ENCODE data around the gene IRAG1. TPM values are rescaled to one million over a fixed set of nuclear protein-coding genes. Genes with fewer than 3 reads are reported as not detected.

The IRAG1 gene
- total RNA-seq, 2 experiments from 2014 or later, result not detected

GRCh38 chr11:10655943-10656576 is 37.5 kb downstream of the IRAG1 start:
- no peak for DNase-seq (ENCODE audit: low spot score)
- Histone ChIP-seq H3K9me3 (ENCODE audit: low read length) (no peaks in the 10 kb centered on the region), H3K4me1 (ENCODE audit: insufficient read depth, low read length, poor library complexity, severe bottlenecking) (no peaks in the 10 kb centered on the region), H3K4me2 (ENCODE audit: low read length) (no peak overlapping the region), H3K4me3 (ENCODE audit: low read depth, low read length, poor library complexity, severe bottlenecking) (no peak overlapping the region), H4K20me1 (ENCODE audit: insufficient read depth, low read length) (no peaks in the 10 kb centered on the region), H3K79me2 (ENCODE audit: insufficient read depth, low read depth, low read length) (no peaks in the 10 kb centered on the region), H2AFZ (ENCODE audit: low read length) (no peak overlapping the region; the same call in 1 of the 2 replicates), H3K9me2 (ENCODE audit: insufficient read depth, low read length) (no peaks in the 10 kb centered on the region), H3K36me3 (ENCODE audit: insufficient read depth, low read length) (no peaks in the 10 kb centered on the region), H3K27ac (ENCODE audit: low read depth, low read length, poor library complexity, severe bottlenecking) (no peak overlapping the region)
- CTCF ChIA-PET (ENCODE audit: unreplicated experiment), result no interaction called here
- BruUV-seq (replicated peaks), result no TSS peak
- TF ChIP-seq, protein P1, sequence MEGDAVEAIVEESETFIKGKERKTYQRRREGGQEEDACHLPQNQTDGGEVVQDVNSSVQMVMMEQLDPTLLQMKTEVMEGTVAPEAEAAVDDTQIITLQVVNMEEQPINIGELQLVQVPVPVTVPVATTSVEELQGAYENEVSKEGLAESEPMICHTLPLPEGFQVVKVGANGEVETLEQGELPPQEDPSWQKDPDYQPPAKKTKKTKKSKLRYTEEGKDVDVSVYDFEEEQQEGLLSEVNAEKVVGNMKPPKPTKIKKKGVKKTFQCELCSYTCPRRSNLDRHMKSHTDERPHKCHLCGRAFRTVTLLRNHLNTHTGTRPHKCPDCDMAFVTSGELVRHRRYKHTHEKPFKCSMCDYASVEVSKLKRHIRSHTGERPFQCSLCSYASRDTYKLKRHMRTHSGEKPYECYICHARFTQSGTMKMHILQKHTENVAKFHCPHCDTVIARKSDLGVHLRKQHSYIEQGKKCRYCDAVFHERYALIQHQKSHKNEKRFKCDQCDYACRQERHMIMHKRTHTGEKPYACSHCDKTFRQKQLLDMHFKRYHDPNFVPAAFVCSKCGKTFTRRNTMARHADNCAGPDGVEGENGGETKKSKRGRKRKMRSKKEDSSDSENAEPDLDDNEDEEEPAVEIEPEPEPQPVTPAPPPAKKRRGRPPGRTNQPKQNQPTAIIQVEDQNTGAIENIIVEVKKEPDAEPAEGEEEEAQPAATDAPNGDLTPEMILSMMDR (conservative IDR thresholded peaks at IDR 0.05; ENCODE audit: low read length), result no peak
- no peak for TF ChIP-seq EZH2phosphoT487 (IDR thresholded peaks at IDR 0.05; ENCODE audit: borderline replicate concordance, low read depth, low read length)
- intact Hi-C loops (cut with micrococcal nuclease; ENCODE audit: unreplicated experiment), result no loop called here
- POLR2A ChIA-PET, result interaction anchor here (0.8 to 0.9 kb wide), 2 partner anchors 9 to 12 kb away, joined by 4 read pairs; no protein-coding TSS in a partner anchor

DNA sequence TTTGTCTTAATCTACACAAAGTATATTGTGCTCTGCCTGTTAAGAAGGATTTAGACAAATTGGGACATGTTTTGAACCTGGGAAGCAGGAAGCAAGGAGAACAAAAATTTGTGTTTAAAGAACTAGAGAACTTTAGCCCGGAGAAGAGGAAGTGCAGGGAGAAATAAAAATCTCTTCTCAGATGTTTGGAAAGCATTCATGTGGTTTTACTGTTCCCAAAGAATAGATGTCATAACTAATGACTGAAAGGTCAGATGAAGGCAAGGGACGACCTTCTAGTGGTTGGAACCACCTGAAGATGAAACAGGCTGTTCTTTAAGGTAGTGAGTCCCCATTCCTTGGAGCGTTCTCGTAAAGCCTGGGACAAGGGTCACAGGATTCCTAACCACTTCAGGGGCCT is 38.3 kb downstream of the IRAG1 start:
- H3K4me2 ChIP-seq (ENCODE audit: low read length), result no peak overlapping the region
- no peaks in the 10 kb centered on the region for H3K36me3 ChIP-seq (ENCODE audit: insufficient read depth, low read length)
- peak overlapping the region; percentile 12; the same call in 1 of the 2 replicates for H2AFZ ChIP-seq (ENCODE audit: low read length)
- H3K79me2 ChIP-seq (ENCODE audit: insufficient read depth, low read depth, low read length), result no peaks in the 10 kb centered on the region
- no peaks in the 10 kb centered on the region for H4K20me1 ChIP-seq (ENCODE audit: insufficient read depth, low read length)
- H3K9me3 ChIP-seq (ENCODE audit: low read length), result no peaks in the 10 kb centered on the region
- DNase-seq (ENCODE audit: low spot score), result no peak
- ChIA-PET CTCF (ENCODE audit: unreplicated experiment) (no interaction called here), POLR2A (interaction anchor here (0.6 kb wide), 1 partner anchor 1317 kb away, joined by 3 read pairs; no protein-coding TSS in a partner anchor)
- H3K9me2 ChIP-seq (ENCODE audit: insufficient read depth, low read length), result no peaks in the 10 kb centered on the region
- no peaks in the 10 kb centered on the region for H3K4me1 ChIP-seq (ENCODE audit: insufficient read depth, low read length, poor library complexity, severe bottlenecking)
- TF ChIP-seq EZH2phosphoT487 (IDR thresholded peaks at IDR 0.05; ENCODE audit: borderline replicate concordance, low read depth, low read length), result no peak
- TF ChIP-seq, protein P1 (conservative IDR thresholded peaks at IDR 0.05; ENCODE audit: low read length), result no peak
- H3K27ac ChIP-seq (ENCODE audit: low read depth, low read length, poor library complexity, severe bottlenecking), result no peak overlapping the region
- H3K4me3 ChIP-seq (ENCODE audit: low read depth, low read length, poor library complexity, severe bottlenecking), result no peak overlapping the region
- BruUV-seq (replicated peaks), result no TSS peak
- intact Hi-C loops (cut with micrococcal nuclease; ENCODE audit: unreplicated experiment), result no loop called here

- Histone ChIP-seq H3K4me3 (ENCODE audit: low read depth, low read length, poor library complexity, severe bottlenecking) (no peak overlapping the region), H2AFZ (ENCODE audit: low read length) (peak overlapping the region; percentile 12; the same call in 1 of the 2 replicates), H4K20me1 (ENCODE audit: insufficient read depth, low read length) (no peaks in the 10 kb centered on the region), H3K9me3 (ENCODE audit: low read length) (no peaks in the 10 kb centered on the region), H3K36me3 (ENCODE audit: insufficient read depth, low read length) (no peaks in the 10 kb centered on the region), H3K9me2 (ENCODE audit: insufficient read depth, low read length) (no peaks in the 10 kb centered on the region), H3K4me2 (ENCODE audit: low read length) (no peak overlapping the region), H3K27ac (ENCODE audit: low read depth, low read length, poor library complexity, severe bottlenecking) (no peak overlapping the region), H3K4me1 (ENCODE audit: insufficient read depth, low read length, poor library complexity, severe bottlenecking) (no peaks in the 10 kb centered on the region), H3K79me2 (ENCODE audit: insufficient read depth, low read depth, low read length) (no peaks in the 10 kb centered on the region)
- ChIA-PET POLR2A (interaction anchor here (0.6 kb wide), 1 partner anchor 1316 kb away, joined by 3 read pairs; no protein-coding TSS in a partner anchor), CTCF (ENCODE audit: unreplicated experiment) (no interaction called here)
- TF ChIP-seq EZH2phosphoT487 (IDR thresholded peaks at IDR 0.05; ENCODE audit: borderline replicate concordance, low read depth, low read length), result no peak
- TF ChIP-seq, protein P1 (conservative IDR thresholded peaks at IDR 0.05; ENCODE audit: low read length), result no peak
- BruUV-seq (replicated peaks), result no TSS peak
- DNase-seq (ENCODE audit: low spot score), result no peak
- intact Hi-C loops (cut with micrococcal nuclease; ENCODE audit: unreplicated experiment), result loop anchor here (1.0 to 5.0 kb wide), 4 partner anchors 83 to 248 kb away; no protein-coding TSS in a partner anchor
Observed at GRCh38 chr11:10654811-10655150, 38.8 kb downstream of the IRAG1 start.

Measured in OCI-LY7 (cell line).